ENCODE measurements around the gene MECP2.

- no peak for TF ChIP-seq YY1 (IDR thresholded peaks at IDR 0.05; ENCODE audit: insufficient read depth, insufficient read length)
- no peak for TF ChIP-seq SUZ12 (IDR thresholded peaks at IDR 0.05; ENCODE audit: extremely low read depth, insufficient read depth, insufficient read length)
- no peak for TF ChIP-seq ZNF274 (IDR thresholded peaks at IDR 0.05; ENCODE audit: low read depth, low read length)
Observed at GRCh38 chrX:154077101-154077500, 20.4 kb downstream of the MECP2 start.

Data from NT2/D1 (cell line).